Breast epithelium (tissue), 3 donors: ENCODE measurements around the gene H1-8.

Experiments used
- CTCF ChIP-seq, 3 donors: fragments of 450-650 bp; IDR thresholded peaks; one replicate each; pipeline ENCODE4 v1.5.1; 2016 to 2017; ENCODE audit warnings: antibody characterized with exemption in 3 of 3, mild to moderate bottlenecking in 3 of 3, moderate library complexity in 3 of 3
- POLR2AphosphoS5 ChIP-seq, 3 donors: sonication (generic); formaldehyde crosslinking; IDR thresholded peaks; one replicate each; pipeline ENCODE4 v1.6.1; 2017; ENCODE audit warnings: antibody characterized with exemption in 3 of 3

DNA sequence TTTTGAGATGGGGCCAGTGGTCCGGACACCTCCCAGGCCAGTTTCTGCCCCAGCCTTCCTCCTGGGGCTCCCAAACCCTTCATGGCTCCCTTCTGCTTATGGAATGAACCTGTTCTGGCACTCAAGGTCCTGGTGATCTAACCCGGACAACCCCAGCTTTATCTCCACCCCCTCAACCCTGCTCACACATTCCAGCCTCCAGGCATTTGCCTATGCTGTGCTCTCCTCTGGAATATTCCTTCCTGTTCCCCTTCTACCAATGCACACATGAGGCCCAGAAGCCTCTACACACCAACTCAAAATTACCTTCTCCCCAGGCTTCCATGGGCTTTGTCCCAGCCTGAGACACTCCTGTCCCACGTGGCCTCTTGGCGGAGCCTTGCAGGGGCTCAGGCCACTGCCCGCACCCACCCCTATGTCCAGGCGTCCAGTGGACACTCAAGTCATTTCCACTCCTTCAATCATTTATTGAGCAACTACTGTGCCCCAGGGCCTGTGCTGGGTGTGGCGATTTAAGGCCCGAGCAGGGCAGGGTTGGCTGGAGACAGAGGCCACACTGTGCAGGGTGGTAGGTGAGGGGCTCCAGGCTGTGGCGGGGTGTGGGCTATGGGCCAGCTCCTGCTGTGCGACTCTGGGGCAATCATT, 44.7 kb downstream of the H1-8 start:
- TF ChIP-seq CTCF (IDR thresholded peaks at IDR 0.05) (no peak), POLR2AphosphoS5 (IDR thresholded peaks at IDR 0.05) (no peak)
